Ectodermal cell (in vitro differentiated cells): ENCODE results near the gene NIPAL1. TPM values are rescaled to one million over a fixed set of nuclear protein-coding genes. Genes with fewer than 3 reads are reported as not detected.
"Not testable (repeated sequence)": the region's sequence is repeated elsewhere in the genome, so short reads cannot be mapped to it uniquely, and the experiment has no call there.

ENCODE experiments used
- H3K27ac ChIP-seq: 2 replicates; pipeline ENCODE4 v1.7.0; 2013; ENCODE audit warnings: mild to moderate bottlenecking, low read depth, low read length; ENCODE audit not compliant: insufficient read depth, poor library complexity, severe bottlenecking
- H3K27me3 ChIP-seq: 2 replicates; pipeline ENCODE4 v1.7.0; 2013; ENCODE audit warnings: mild to moderate bottlenecking, low read length; ENCODE audit not compliant: insufficient read depth, control insufficient read depth, poor library complexity, severe bottlenecking
- H3K36me3 ChIP-seq: one replicate; pipeline ENCODE4 v1.7.0; 2013; ENCODE audit warnings: low read length; ENCODE audit not compliant: control insufficient read depth, insufficient read depth
- H3K4me1 ChIP-seq: one replicate; pipeline ENCODE4 v1.7.0; 2013; ENCODE audit warnings: low read length; ENCODE audit not compliant: control insufficient read depth, insufficient read depth
- H3K4me3 ChIP-seq: 2 replicates; pipeline ENCODE4 v1.7.0; 2013; ENCODE audit warnings: low read depth, low read length, control low read depth; ENCODE audit not compliant: insufficient read depth
- H3K9me3 ChIP-seq: 2 replicates; pipeline ENCODE4 v1.7.0; 2013; ENCODE audit warnings: mild to moderate bottlenecking, low read length, moderate library complexity; ENCODE audit not compliant: control insufficient read depth
- WGBS, 2 experiments: methylation state at CpG; one replicate each; pipeline ENCODE4 v1.1.7; 2013; ENCODE audit warnings: missing lambda C conversion rate in 2 of 2; 5-methylcytosine and 5-hydroxymethylcytosine counted together
- polyA plus RNA-seq, 4 experiments: library from polyadenylated mRNA; stranded (reverse); fragments of 50-300 nt; gene quantifications; one replicate each; pipeline ENCODE4 v1.2.3, GENCODE V29; 2013

NIPAL1 gene
- polyA plus RNA-seq (2013, experiment 1 of 4): 1.6 TPM
- polyA plus RNA-seq (2013, experiment 2 of 4): 1.2 TPM
- polyA plus RNA-seq (2013, experiment 3 of 4): 0.53 TPM
- polyA plus RNA-seq (2013, experiment 4 of 4): 0.45 TPM

DNA sequence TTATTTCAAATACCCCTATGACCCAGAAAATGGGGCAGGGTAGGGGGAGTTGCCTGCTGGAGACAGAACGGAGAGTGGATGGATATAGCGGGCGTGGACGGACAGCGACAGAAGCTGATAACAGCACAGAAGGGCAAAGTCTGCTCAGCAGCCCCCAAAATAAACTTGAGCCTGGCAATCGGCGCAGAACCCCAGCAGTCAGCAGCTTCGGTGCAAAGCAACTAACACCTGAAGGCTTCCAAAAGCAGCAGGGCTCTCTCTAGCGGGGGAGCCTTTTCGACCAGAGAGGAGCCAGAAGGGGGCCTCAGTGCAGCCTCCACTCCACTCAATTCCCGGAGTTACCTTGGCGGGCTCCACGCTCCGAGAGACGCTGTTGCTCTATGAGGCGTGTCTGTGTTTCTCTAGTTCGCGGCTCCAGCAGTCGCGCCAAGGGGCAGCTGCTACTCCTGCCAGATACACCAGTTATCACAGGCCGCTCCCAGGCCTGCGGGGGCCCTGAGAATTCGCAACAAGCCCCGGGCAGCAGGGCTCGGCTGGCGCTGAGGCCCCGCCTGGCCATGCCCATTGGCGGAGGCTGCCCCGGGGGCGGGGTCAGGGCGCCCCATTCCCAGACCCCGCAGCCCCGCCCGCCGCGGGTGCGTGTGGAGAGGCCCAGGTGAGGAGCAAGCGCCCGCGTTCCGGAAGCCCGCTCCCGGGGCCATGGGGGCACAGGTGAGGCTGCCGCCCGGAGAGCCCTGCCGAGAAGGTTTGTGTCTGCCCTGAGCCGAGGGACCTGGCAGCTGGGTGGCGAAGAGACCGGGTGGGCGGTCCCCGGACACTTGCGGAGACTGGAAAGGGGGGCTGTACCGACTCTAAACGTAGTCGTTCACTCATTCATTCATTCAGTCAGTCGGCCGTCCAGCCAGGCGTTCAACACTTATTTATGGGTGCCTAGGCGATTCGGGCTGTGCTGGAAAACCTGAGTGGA is at the start of gene NIPAL1, which contains the start of gene CNGA1:
NIPAL1 (plus strand) TSS at position 632 of the 967 bp plus-strand sequence; CDS start at position 700, 68 bp downstream.
CNGA1 (minus strand) TSS at position 541 of the 967 bp plus-strand sequence. CDS start 63,992 bp downstream, outside the sequence.
- H3K4me3 ChIP-seq: peak within 1 kb of the TSS; percentile 55
- H3K36me3 ChIP-seq: no peaks in the 10 kb centered on the region
- H3K27me3 ChIP-seq: peaks cover 37% of the 10 kb centered on the region
- H3K27ac ChIP-seq: no peak within 1 kb of the TSS
- no peaks in the 10 kb centered on the region for H3K9me3 ChIP-seq
- no peaks in the 10 kb centered on the region for H3K4me1 ChIP-seq
- 5% methylated on average over 60 of the region's 60 CpGs for WGBS, 2 experiments

DNA sequence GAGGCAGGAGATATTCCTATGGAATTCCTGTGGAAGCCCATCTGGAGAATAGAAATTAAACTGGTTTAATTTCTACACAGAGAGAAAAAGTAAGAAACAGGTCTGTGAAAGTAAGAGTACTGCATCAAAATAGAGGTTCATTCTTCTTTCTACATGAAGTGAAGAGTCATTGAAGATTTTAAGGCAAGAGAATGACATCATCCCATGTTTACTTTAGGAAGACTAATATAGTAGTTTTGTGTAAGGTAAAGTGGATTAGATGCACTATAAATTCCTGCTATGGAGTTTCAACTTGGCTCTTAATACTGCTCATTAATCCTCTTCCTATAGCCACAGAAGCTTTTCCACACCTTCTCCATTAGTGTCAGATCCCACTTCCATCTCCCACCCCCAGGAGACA is 47.7 kb upstream of the NIPAL1 start:
- H3K36me3 ChIP-seq: no peaks in the 10 kb centered on the region
- no peaks in the 10 kb centered on the region for H3K27me3 ChIP-seq
- H3K4me3 ChIP-seq: no peak overlapping the region
- no peak overlapping the region for H3K27ac ChIP-seq
- H3K9me3 ChIP-seq: no peaks in the 10 kb centered on the region
- H3K4me1 ChIP-seq: no peaks in the 10 kb centered on the region

DNA sequence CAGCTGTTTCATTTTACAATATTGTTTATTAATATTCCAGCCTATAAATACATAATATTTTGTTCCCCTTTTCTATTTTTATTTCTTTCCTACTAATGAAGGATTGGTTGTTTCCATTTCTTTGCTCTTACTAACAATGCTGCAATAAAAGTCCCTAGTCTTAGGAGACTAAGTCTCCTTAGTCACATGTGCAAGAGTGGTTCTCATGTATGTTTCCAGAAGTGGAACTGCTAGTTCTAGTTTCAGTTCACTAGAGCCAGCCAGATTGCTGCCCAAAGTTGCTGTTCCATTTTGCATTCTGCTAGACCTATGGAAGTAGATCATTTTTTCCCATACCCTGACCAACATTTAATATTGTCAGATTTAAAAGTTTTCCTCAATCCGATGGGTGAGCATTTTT is 44.4 kb upstream of the NIPAL1 start:
- no peak overlapping the region for H3K4me3 ChIP-seq
- WGBS, 2 experiments: 82% methylated on average over 1 of the region's 1 CpG; no CpG with 5 or more reads in 1 of the 2 experiments
- no peaks in the 10 kb centered on the region for H3K36me3 ChIP-seq
- H3K27me3 ChIP-seq: no peaks in the 10 kb centered on the region
- H3K9me3 ChIP-seq: no peaks in the 10 kb centered on the region
- H3K4me1 ChIP-seq: no peaks in the 10 kb centered on the region
- no peak overlapping the region for H3K27ac ChIP-seq

DNA sequence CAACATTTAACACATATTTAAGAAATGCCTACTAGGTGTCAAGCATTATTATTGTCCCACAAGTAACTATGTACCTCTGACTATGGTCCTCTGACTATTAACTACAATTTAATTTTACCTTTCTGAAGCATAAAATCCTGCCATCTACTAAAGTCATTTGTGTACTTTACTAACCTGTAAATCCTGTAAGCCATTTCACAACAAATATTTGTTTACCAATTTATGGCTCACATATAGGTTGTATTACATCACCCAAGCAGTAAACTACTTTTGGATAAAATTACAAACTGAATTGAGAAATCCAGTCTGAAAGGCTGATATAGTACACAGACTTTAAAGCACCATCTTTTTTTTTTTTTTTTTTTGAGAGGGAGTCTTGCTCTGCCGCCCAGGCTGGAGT is 43.9 kb upstream of the NIPAL1 start:
- H3K4me3 ChIP-seq: no peak overlapping the region
- 100% methylated on average over 1 of the region's 1 CpG; no CpG with 5 or more reads in 1 of the 2 experiments for whole genome bisulfite sequencing, 2 experiments

DNA sequence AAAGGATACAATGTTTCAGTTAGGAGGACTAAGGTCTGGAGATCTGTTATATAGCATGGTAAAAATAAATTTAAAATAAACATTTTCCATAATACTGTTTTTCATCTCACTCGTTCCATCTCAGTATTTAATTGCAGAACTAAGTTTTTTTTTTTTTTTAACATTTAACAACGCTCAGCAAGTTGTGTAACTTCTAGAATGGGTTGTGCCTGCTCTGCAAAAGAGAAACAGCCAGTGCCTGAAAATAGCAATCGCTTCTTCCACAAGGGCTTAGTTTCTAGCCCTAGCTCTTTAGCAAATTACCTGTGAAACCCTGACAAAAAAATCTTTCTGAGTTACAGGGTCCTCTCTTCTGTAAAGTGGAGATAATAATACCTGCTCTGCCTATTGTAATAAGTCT is 42.0 kb upstream of the NIPAL1 start:
- 89 to 100% methylated on average over 2 to 3 of the region's 3 CpGs for WGBS, 2 experiments

More for the DNA sequence above, 43.9 kb upstream of the NIPAL1 start:
- H3K36me3 ChIP-seq: no peaks in the 10 kb centered on the region
- H3K27me3 ChIP-seq: no peaks in the 10 kb centered on the region
- no peaks in the 10 kb centered on the region for H3K9me3 ChIP-seq
- H3K4me1 ChIP-seq: no peaks in the 10 kb centered on the region
- no peak overlapping the region for H3K27ac ChIP-seq

DNA sequence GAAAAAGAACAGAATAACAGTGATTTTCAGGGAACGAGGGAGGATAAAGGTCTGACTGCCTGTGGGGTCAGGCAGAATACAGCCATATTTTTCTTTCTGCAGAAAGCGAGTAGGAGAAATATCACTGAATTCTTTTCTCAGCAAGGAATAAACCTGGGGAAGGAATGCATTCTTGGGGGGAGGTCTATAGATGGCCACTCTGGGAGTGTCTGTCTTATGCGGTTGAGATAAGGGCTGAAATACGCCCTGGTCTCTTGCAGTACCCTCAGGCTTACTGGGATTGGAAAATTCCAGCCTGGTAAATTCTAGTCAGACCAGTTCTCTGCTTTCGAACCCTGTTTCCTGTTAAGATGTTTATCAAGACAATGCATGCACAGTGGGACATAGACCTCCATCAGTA is 26.4 kb upstream of the NIPAL1 start:
- 92 to 95% methylated on average over 5 of the region's 5 CpGs for WGBS, 2 experiments
- no peaks in the 10 kb centered on the region for H3K9me3 ChIP-seq
- H3K4me3 ChIP-seq: no peak overlapping the region
- H3K36me3 ChIP-seq: no peaks in the 10 kb centered on the region
- no peaks in the 10 kb centered on the region for H3K27me3 ChIP-seq
- H3K4me1 ChIP-seq: no peaks in the 10 kb centered on the region
- H3K27ac ChIP-seq: no peak overlapping the region

More for the DNA sequence above, 42.0 kb upstream of the NIPAL1 start:
- Histone ChIP-seq H3K9me3 (no peaks in the 10 kb centered on the region), H3K36me3 (no peaks in the 10 kb centered on the region), H3K4me1 (no peaks in the 10 kb centered on the region), H3K27ac (no peak overlapping the region), H3K27me3 (no peaks in the 10 kb centered on the region), H3K4me3 (no peak overlapping the region)

DNA sequence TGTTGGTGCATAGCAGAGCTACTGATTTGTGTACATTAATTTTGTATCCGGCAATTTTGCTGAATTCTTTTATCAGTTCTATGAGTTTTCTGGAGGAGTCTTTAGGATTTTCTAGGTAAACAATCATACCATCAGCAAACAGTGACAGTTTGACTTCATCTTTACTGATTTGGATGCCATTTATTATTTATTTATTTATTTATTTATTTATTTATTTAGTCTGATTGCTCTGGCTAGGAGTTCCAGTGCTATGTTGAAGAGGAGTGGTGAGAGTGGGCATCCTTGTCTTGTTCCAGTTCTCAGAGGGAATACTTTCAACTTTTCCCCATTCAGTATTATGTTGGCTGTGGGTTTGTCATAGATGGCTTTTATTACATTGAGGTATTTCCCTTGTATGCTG is 24.1 kb upstream of the NIPAL1 start:
- not testable (repeated sequence) for H3K9me3 ChIP-seq, H3K27ac ChIP-seq
- WGBS, 2 experiments: 78 to 100% methylated on average over 1 of the region's 1 CpG

DNA sequence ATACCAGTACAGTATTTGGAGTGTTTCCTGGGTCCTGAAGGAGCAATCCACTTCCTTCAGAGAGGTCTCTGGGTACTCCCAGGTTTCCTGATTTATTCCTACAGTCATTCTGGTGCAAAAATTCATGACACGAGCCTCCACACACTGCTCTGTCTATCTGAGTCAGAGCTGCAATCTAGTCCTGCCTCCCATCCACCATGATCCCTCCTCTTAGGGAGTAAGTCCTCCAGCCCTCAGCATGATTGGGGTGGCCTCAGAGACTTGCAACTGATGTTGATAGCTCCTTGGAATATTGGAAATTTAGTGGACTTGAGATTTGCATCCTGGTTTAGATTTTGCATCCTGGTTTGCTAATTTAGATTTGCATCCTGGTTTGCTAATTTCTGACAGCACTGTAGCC is 20.6 kb upstream of the NIPAL1 start:
- Histone ChIP-seq H3K4me3 (no peak overlapping the region), H3K27me3 (no peaks in the 10 kb centered on the region), H3K9me3 (no peaks in the 10 kb centered on the region), H3K4me1 (no peaks in the 10 kb centered on the region), H3K27ac (no peak overlapping the region), H3K36me3 (no peaks in the 10 kb centered on the region)
- 90 to 100% methylated on average over 1 of the region's 1 CpG for WGBS, 2 experiments

More for the DNA sequence above, 24.1 kb upstream of the NIPAL1 start:
- not testable (repeated sequence) for H3K27me3 ChIP-seq, H3K4me1 ChIP-seq, H3K36me3 ChIP-seq, H3K4me3 ChIP-seq

DNA sequence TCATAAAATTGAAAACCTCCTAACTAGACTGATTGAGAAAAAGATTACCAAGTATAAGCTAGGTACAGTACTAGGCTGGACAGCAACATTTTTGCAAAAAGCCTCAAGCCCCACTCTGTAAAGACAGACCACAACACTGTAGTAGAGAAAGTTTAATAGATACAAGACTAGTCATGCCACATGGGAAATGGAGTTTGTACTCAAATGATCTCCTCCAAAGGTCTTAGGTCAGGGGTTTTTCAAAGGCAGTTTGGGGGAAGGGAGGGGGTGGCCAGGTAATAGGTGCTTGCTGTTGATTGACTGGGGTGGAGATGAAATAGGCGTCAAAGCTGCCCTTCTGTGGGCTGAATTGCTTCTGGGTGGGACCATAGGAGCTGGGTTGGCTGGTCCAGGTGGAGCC is 14.3 kb upstream of the NIPAL1 start:
- Histone ChIP-seq H3K27me3 (no peaks in the 10 kb centered on the region), H3K9me3 (peaks cover 3% of the 10 kb centered on the region), H3K36me3 (no peaks in the 10 kb centered on the region), H3K4me3 (no peak overlapping the region), H3K4me1 (no peaks in the 10 kb centered on the region), H3K27ac (no peak overlapping the region)
- 89 to 100% methylated on average over 1 of the region's 1 CpG for WGBS, 2 experiments

DNA sequence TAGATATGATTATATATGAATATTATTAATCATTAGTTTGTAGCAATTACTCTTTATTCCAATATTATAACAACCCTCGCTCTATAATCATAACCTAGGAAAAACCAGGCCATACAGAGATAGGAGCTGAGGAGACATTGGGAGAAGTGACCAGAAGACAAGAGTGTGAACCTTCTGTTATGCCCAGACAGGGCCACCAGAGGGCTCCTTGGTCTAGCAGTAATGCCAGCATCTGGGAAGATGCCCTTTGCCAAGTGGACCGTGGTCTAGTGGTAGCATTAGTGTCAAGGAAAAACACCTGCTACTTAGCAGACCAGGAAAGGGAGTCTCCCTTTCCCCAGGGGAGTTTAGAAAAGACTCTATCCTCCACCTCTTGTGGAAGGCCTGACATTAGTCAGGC is 13.0 kb upstream of the NIPAL1 start:
- WGBS, 2 experiments: 88 to 94% methylated on average over 1 to 2 of the region's 2 CpGs
- not testable (repeated sequence) for H3K9me3 ChIP-seq

More for the DNA sequence above, 13.0 kb upstream of the NIPAL1 start:
- H3K27ac ChIP-seq, H3K4me3 ChIP-seq, H3K4me1 ChIP-seq, H3K27me3 ChIP-seq, H3K36me3 ChIP-seq: not testable (repeated sequence)
